ENCODE results near the gene TRIM54.

Gene TRIM54

DNA sequence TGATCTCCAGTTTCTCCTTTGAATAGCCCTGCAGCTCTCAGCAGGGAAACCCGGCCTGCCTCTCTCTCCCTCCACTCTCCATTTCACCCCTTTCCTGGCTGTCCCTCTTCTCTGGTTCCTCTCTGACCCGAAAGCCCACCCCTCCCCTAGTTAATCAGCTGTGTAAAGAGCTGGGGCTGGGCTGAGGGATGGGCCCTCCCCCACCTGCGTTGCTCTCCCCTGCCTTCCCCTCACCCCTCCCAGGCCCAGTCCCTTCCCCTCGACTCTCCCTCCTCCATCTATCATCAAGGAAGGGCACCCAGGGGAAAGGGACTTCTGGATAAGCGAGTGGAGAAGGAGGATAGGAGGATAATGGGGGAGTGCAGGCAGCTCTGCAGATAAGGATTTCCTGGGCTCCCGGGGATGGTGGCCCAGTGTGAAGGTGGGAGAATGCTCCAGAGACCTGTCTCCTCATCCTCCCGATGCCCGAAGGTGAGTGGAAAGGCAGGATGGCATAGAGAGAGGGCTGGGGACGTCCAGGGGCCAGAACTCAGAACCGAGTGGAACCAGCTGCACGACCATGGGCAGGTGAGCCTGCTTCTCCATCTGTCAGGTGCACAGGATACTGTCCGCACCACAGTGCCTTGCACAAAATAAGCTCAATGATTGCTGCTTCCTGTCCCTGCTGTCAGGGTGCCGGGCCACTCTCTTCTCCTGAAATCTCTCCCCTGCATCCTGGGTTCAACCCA is 31.4 kb upstream of the TRIM54 start:
- Histone ChIP-seq H3K27me3 (replicated peaks; ENCODE audit: control insufficient read depth, insufficient read depth, low read length) (peaks cover 2% of the 10 kb centered on the region), H3K4me3 (replicated peaks; ENCODE audit: low read depth, low read length) (no peak overlapping the region), H3K36me3 (ENCODE audit: control insufficient read depth, insufficient read depth, low read length) (no peaks in the 10 kb centered on the region)
- no peak for DNase-seq (ENCODE audit: extremely low read depth, insufficient read length)
- TF ChIP-seq, protein P1, sequence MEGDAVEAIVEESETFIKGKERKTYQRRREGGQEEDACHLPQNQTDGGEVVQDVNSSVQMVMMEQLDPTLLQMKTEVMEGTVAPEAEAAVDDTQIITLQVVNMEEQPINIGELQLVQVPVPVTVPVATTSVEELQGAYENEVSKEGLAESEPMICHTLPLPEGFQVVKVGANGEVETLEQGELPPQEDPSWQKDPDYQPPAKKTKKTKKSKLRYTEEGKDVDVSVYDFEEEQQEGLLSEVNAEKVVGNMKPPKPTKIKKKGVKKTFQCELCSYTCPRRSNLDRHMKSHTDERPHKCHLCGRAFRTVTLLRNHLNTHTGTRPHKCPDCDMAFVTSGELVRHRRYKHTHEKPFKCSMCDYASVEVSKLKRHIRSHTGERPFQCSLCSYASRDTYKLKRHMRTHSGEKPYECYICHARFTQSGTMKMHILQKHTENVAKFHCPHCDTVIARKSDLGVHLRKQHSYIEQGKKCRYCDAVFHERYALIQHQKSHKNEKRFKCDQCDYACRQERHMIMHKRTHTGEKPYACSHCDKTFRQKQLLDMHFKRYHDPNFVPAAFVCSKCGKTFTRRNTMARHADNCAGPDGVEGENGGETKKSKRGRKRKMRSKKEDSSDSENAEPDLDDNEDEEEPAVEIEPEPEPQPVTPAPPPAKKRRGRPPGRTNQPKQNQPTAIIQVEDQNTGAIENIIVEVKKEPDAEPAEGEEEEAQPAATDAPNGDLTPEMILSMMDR (IDR thresholded peaks at IDR 0.05; ENCODE audit: insufficient read depth, low read length, poor library complexity, severe bottlenecking), result no peak

DNA sequence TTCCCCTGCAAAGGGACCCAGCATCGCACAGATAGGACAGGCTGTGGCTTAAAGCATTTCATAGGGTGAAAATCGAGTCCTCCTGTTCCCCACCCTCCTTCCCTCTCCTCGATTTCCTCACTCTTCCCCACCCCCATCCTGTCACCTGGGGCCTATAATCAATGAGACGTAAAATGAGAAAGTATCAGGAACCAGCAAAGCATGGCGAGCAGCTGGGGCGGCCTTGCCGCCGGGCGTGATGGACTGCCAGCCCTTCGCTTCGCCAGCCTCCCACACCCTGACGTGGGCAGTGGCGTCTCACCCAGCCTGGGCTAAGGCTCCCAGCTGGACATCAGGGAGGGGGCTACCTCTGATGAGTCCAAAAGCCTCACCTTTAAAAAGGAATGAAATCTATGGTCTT is 30.5 kb upstream of the TRIM54 start:
- H3K36me3 ChIP-seq (ENCODE audit: control insufficient read depth, insufficient read depth, low read length), result no peaks in the 10 kb centered on the region
- TF ChIP-seq, protein P1 (IDR thresholded peaks at IDR 0.05; ENCODE audit: insufficient read depth, low read length, poor library complexity, severe bottlenecking), result no peak

DNA sequence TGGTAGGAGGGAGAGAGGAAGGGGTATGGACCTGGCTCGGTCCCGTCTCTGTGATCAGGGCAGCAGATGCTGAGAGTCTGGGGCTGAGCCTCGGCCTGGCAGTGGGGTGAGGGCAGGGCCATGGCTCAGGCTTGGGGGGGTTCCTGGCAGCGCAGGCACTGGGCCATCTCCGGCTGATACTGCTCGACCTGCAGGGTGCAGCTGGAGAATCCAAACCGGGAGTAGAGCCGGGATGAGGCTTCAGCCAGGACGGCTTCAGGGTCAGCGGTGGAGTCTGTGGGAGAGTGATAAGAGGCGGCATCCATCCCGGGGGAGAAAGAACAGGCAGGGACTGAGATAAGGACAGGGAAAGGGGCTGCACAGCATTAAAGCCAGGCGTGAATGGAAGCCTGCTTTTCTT is 27.0 kb upstream of the TRIM54 start:
- H3K27me3 ChIP-seq (replicated peaks; ENCODE audit: control insufficient read depth, insufficient read depth, low read length), result peaks cover 2% of the 10 kb centered on the region
- no peaks in the 10 kb centered on the region for H3K36me3 ChIP-seq (ENCODE audit: control insufficient read depth, insufficient read depth, low read length)
- H3K4me3 ChIP-seq (replicated peaks; ENCODE audit: low read depth, low read length), result no peak overlapping the region
- no peak for DNase-seq (ENCODE audit: extremely low read depth, insufficient read length)
- TF ChIP-seq, protein P1 (IDR thresholded peaks at IDR 0.05; ENCODE audit: insufficient read depth, low read length, poor library complexity, severe bottlenecking), result no peak

More for the DNA sequence above, 30.5 kb upstream of the TRIM54 start:
- DNase-seq (ENCODE audit: extremely low read depth, insufficient read length), result no peak
- Histone ChIP-seq H3K27me3 (replicated peaks; ENCODE audit: control insufficient read depth, insufficient read depth, low read length) (peaks cover 2% of the 10 kb centered on the region), H3K4me3 (replicated peaks; ENCODE audit: low read depth, low read length) (no peak overlapping the region)

DNA sequence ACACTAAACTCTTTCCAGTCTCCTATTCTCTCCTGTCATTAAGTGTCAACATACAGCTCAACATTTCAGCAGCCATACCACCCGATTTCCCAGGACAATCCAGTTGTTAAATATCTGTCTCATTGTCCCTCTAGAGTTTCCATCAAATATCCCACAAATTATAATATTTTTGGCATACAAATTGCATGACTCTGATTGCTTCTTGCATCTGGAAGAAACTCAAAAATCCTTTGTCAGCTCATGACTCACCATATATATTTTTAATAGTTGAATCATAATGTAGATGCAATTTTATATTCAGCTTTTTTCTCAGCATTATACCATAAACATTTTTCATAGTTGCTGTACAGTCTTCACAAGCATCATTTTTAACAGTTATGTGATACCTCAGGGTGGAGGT is 26.6 kb upstream of the TRIM54 start:
- no peak for DNase-seq (ENCODE audit: extremely low read depth, insufficient read length)
- peaks cover 2% of the 10 kb centered on the region for H3K27me3 ChIP-seq (replicated peaks; ENCODE audit: control insufficient read depth, insufficient read depth, low read length)
- no peaks in the 10 kb centered on the region for H3K36me3 ChIP-seq (ENCODE audit: control insufficient read depth, insufficient read depth, low read length)
- H3K4me3 ChIP-seq (replicated peaks; ENCODE audit: low read depth, low read length), result no peak overlapping the region
- TF ChIP-seq, protein P1 (IDR thresholded peaks at IDR 0.05; ENCODE audit: insufficient read depth, low read length, poor library complexity, severe bottlenecking), result no peak

DNA sequence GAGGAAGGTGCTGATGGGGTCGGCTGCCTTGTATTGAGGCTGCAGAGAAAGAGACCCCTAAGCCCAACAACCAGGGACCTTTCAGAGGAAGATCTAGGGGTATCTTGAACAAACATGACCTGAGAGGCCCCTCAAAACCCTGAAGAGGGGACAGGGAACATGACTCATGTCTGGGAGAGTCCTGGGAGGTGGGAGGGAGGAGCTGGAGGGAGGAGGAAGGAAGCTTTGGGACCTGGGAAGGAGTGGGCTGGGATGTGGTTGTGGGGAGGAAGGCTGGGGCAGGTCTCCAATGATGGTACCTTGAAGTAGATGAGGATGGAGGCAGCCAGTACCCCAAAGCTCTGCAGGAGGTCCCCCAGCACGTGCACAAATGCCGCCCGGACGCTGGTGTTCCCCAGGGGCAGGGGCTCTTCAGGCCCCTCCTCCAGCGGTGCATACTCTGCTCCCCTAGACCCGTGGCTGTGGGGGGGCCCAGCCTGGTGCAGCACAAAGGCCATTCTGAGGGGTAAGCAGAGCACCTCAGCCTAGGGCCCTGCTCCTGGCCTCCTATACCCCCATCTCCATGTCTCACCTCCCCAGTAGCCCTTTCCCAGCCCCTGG is 25.3 kb upstream of the TRIM54 start:
- no peaks in the 10 kb centered on the region for H3K36me3 ChIP-seq (ENCODE audit: control insufficient read depth, insufficient read depth, low read length)
- peaks cover 7% of the 10 kb centered on the region for H3K27me3 ChIP-seq (replicated peaks; ENCODE audit: control insufficient read depth, insufficient read depth, low read length)
- no peak overlapping the region for H3K4me3 ChIP-seq (replicated peaks; ENCODE audit: low read depth, low read length)
- no peak for DNase-seq (ENCODE audit: extremely low read depth, insufficient read length)
- TF ChIP-seq, protein P1 (IDR thresholded peaks at IDR 0.05; ENCODE audit: insufficient read depth, low read length, poor library complexity, severe bottlenecking), result no peak

Measured in GM06990 (cell line).